Liver (tissue), 3 donors: ENCODE data around the gene BTLA.

ENCODE experiments used
- CTCF ChIP-seq: fragments of 150-350 bp; IDR thresholded peaks from 2 replicates; pipeline ENCODE4 v1.5.1; 2017; ENCODE audit warnings: improper control_type of control experiment, low read depth, low read length; ENCODE audit not compliant: missing input control
- JUND ChIP-seq, 2 donors: IDR thresholded peaks; 2 replicates each; pipeline ENCODE4 v1.6.1; 2016; ENCODE audit warnings: antibody characterized with exemption in 2 of 2
- MAX ChIP-seq: IDR thresholded peaks from 2 replicates; pipeline ENCODE4 v1.6.1; 2016; ENCODE audit warnings: antibody characterized with exemption
- RAD21 ChIP-seq, 2 donors: IDR thresholded peaks; 2 replicates each; pipeline ENCODE4 v1.6.1; 2016; ENCODE audit warnings: antibody characterized with exemption in 2 of 2, mild to moderate bottlenecking in 2 of 2
- REST ChIP-seq: IDR thresholded peaks from 2 replicates; pipeline ENCODE4 v1.6.1; 2016; ENCODE audit warnings: antibody characterized with exemption, mild to moderate bottlenecking
- TAF1 ChIP-seq: conservative IDR thresholded peaks from 2 replicates; pipeline ENCODE4 v1.6.1; 2016; ENCODE audit warnings: antibody characterized with exemption, mild to moderate bottlenecking
- ZBTB33 ChIP-seq: IDR thresholded peaks from 2 replicates; pipeline ENCODE4 v1.6.1; 2016; ENCODE audit warnings: antibody characterized with exemption
- donor health status: healthy.
- donor health status: healthy.

- TF ChIP-seq CTCF (no peak), RAD21 (IDR thresholded peaks at IDR 0.05) (no peak), TAF1 (no peak), REST (no peak), ZBTB33 (no peak), MAX (no peak), JUND (IDR thresholded peaks at IDR 0.05) (no peak)
Measured at GRCh38 chr3:112482675-112483074, 16.6 kb downstream of the BTLA start.
